Hindlimb muscle (tissue), 1 donor: ENCODE measurements around the gene MAP3K9. TPM values are rescaled to one million over a fixed set of nuclear protein-coding genes. Genes with fewer than 3 reads are reported as not detected.

ENCODE experiments used
- DNase-seq: peaks from one replicate; pipeline ENCODE4 v3.0.0-alpha.2; 2013
- polyA plus RNA-seq: library from polyadenylated mRNA; unstranded; fragments of 120-200 nt; gene quantifications from one replicate; pipeline ENCODE4 v1.2.1, GENCODE V29; 2013; ENCODE audit not compliant: insufficient read length

Gene MAP3K9
- polyA plus RNA-seq, 1 donor: 0.19 TPM

DNA sequence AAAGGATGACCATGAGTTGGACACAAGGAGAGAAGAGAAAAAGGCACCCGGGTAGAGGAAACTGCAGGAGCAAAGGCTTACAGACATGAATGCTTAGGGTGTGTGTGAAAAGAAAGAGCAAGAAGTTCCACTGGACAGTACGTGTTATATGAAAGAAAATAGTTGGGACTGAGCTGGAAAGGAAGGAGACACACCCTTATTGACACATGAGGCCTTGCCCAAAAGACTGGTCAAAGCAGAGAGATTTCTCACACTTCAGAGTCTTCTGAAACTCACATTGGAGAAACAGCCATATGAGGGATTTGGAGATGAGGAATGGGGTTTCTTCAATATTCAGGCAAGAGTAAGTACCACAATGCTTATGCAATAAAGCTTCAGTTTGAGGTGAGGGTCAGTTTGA is 111.6 kb downstream of the MAP3K9 start:
- no peak for DNase-seq

DNA sequence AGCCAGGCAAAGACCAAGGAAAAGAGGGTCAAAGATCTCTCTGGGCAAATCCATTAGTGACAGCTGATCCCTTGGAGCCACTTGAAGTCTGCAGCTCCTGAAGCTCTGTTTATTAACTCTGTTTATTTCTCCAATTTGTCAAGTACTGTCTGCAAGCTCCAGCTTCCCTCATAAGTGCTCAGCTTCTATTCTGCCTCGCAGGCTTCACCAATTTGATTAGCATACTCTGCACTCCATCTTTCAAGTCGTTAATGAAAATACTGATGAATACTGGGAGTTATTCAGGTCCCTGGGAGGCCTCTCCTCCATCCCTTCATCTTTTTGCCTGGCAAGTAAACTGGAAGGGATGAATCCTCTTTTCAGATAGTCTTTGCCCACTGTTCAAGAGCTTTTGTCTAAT is 113.3 kb downstream of the MAP3K9 start:
- DNase-seq: no peak

- peak; percentile 18 for DNase-seq
Observed at GRCh38 chr14:70692210-70692609, 117.1 kb downstream of the MAP3K9 start.

- no peak for DNase-seq
Observed at GRCh38 chr14:70685474-70686197, 123.7 kb downstream of the MAP3K9 start.

DNA sequence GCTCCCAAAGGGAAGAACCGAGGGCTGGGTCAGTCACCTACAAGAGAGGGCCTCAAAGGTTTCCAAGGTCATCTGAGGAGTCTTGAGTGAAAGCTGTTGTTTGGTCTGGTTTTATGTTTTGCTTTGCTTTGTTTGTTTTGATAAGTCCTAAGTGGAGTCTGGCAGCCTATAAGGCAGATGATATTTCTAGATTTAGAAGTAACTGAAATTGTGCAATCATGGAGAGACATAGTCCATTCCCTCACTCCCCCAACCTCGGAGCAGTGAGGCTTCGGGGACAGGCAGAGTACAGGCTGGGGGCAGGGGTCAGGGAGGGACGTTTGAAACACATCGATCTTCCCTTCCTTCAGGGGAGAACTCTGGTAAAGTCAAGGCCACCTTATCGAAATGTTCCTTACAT is 125.3 kb downstream of the MAP3K9 start:
- DNase-seq: no peak

DNA sequence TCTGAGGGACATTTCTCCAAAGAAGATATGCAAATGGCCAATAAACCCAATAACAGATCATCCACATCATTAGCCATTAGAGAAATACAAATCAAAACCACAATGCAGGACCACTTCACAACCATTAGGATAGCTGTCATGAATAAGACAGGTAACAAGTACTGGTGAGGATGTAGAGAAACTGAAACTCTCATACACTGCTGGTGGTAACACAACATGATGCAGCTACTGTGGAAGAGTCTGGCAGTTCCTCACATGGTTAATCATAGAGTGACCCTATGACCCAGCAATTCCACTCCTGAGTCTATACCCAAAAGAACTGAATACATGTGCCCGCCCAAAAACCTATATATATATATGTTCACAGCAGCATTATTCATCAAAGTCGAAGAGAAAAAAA is 128.6 kb downstream of the MAP3K9 start:
- no peak for DNase-seq

- no peak for DNase-seq
Observed at GRCh38 chr14:70677341-70677740, 132.0 kb downstream of the MAP3K9 start.

Other genes with a start within 250 kb of the MAP3K9 start
- 27.5 TPM for gene MED6, start 208.9 kb downstream of the MAP3K9 start, polyA plus RNA-seq
- gene TTC9, start 167.6 kb downstream of the MAP3K9 start, polyA plus RNA-seq: 8.1 TPM
- 25.6 TPM for gene PCNX1, start 97.9 kb upstream of the MAP3K9 start, polyA plus RNA-seq